ENCODE measurements around the gene FGGY. TPM values are rescaled to one million over a fixed set of nuclear protein-coding genes. Genes with fewer than 3 reads are reported as not detected.
A peak's percentile ranks its signal among the peaks of the same experiment; 100 is the strongest.

Gene FGGY
- total and polyA plus RNA-seq, 3 experiments from 2014 or later: 5.3 to 7.9 (median 6.6) TPM

- POLR2A ChIA-PET: no interaction called here
- no peak overlapping the region for H3K27ac ChIP-seq (ENCODE audit: low read depth, low read length)
Observed at GRCh38 chr1:59414406-59415133, 117.7 kb downstream of the FGGY start.

GRCh38 chr1:59415286-59415850 lies 118.5 kb downstream of the FGGY start:
- H3K27ac Mint-ChIP-seq: no peak overlapping the region
- ChIA-PET POLR2A (no interaction called here), CTCF (no interaction called here)
- DNase-seq: no peak
- no peaks in the 10 kb centered on the region for H3K27me3 Mint-ChIP-seq
- Histone ChIP-seq H3K27me3 (ENCODE audit: insufficient read depth, low read length, poor library complexity, severe bottlenecking) (no peaks in the 10 kb centered on the region), H3K36me3 (ENCODE audit: insufficient read depth, low read length) (no peaks in the 10 kb centered on the region), H3K9me3 (ENCODE audit: low read length) (no peaks in the 10 kb centered on the region), H3K4me1 (ENCODE audit: insufficient read depth, low read length) (no peaks in the 10 kb centered on the region), H3K27ac (ENCODE audit: low read depth, low read length) (no peak overlapping the region), H3K4me3 (ENCODE audit: low read length) (no peak overlapping the region)
- peaks cover 2 to 11% (median 7%) of the 10 kb centered on the region in 3 donors for H3K4me1 Mint-ChIP-seq
- H3K36me3 Mint-ChIP-seq: no peaks in the 10 kb centered on the region
- H3K4me3 Mint-ChIP-seq: no peak overlapping the region
- H3K9me3 Mint-ChIP-seq: no peaks in the 10 kb centered on the region

More at GRCh38 chr1:59414406-59415133, 117.7 kb downstream of the FGGY start:
- Histone ChIP-seq H3K36me3 (ENCODE audit: insufficient read depth, low read length) (no peaks in the 10 kb centered on the region), H3K9me3 (ENCODE audit: low read length) (no peaks in the 10 kb centered on the region), H3K4me3 (ENCODE audit: low read length) (no peak overlapping the region), H3K27me3 (ENCODE audit: insufficient read depth, low read length, poor library complexity, severe bottlenecking) (no peaks in the 10 kb centered on the region), H3K4me1 (ENCODE audit: insufficient read depth, low read length) (no peaks in the 10 kb centered on the region)
- H3K36me3 Mint-ChIP-seq: no peaks in the 10 kb centered on the region
- no peaks in the 10 kb centered on the region for H3K9me3 Mint-ChIP-seq
- H3K27me3 Mint-ChIP-seq: no peaks in the 10 kb centered on the region
- DNase-seq: no peak
- no peak overlapping the region for H3K4me3 Mint-ChIP-seq
- peaks cover 2 to 17% (median 7%) of the 10 kb centered on the region in 3 donors for H3K4me1 Mint-ChIP-seq
- CTCF ChIA-PET: no interaction called here
- no peak overlapping the region for H3K27ac Mint-ChIP-seq

DNA sequence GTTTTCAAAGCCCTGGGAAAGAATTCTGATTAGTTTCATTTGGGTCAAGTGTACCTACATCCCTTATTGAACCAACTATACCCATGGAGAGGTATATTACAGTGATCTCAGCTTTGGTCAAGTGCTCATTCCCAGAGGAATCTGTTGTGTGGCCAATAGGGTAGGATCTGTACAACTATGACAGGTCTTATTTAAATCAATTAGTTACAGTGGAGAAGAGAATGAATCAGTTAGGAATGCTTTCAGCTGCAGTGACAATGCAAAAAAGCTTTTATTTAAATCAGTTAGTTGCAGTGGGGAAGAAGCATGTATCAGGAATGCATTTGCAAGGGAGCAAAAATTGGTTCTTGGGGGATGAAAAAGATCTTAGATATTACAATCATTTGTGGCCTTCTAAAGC lies 119.0 kb downstream of the FGGY start:
- ChIA-PET CTCF (no interaction called here), POLR2A (no interaction called here)
- H3K27ac Mint-ChIP-seq: no peak overlapping the region
- Histone ChIP-seq H3K27me3 (ENCODE audit: insufficient read depth, low read length, poor library complexity, severe bottlenecking) (no peaks in the 10 kb centered on the region), H3K36me3 (ENCODE audit: insufficient read depth, low read length) (no peaks in the 10 kb centered on the region), H3K27ac (ENCODE audit: low read depth, low read length) (no peak overlapping the region), H3K4me1 (ENCODE audit: insufficient read depth, low read length) (no peaks in the 10 kb centered on the region), H3K9me3 (ENCODE audit: low read length) (no peaks in the 10 kb centered on the region), H3K4me3 (ENCODE audit: low read length) (no peak overlapping the region)
- H3K4me1 Mint-ChIP-seq: peaks cover 2 to 11% (median 7%) of the 10 kb centered on the region in 3 donors
- no peaks in the 10 kb centered on the region for H3K36me3 Mint-ChIP-seq
- no peak for DNase-seq
- H3K4me3 Mint-ChIP-seq: no peak overlapping the region
- no peaks in the 10 kb centered on the region for H3K27me3 Mint-ChIP-seq
- H3K9me3 Mint-ChIP-seq: no peaks in the 10 kb centered on the region

DNA sequence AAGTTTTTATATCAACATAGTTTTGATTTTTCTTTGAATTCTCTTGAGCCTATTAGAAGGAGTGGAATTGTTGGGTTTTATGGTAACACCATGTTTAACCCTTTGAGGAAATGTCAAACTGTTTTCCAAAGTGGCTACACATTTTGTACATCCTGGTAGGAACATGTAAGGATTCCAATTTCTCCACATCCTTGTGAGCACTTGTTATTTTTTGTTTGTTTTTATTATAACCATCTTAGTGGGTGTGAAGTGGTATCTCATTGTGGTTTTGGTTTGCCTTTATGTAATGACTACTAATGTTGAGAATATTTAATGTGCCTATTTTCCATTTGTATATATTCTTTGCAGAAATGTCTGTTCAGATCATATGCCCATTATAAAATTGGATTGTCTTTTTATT lies 120.5 kb downstream of the FGGY start:
- no peak overlapping the region for H3K27ac Mint-ChIP-seq
- no peaks in the 10 kb centered on the region for H3K36me3 Mint-ChIP-seq

DNA sequence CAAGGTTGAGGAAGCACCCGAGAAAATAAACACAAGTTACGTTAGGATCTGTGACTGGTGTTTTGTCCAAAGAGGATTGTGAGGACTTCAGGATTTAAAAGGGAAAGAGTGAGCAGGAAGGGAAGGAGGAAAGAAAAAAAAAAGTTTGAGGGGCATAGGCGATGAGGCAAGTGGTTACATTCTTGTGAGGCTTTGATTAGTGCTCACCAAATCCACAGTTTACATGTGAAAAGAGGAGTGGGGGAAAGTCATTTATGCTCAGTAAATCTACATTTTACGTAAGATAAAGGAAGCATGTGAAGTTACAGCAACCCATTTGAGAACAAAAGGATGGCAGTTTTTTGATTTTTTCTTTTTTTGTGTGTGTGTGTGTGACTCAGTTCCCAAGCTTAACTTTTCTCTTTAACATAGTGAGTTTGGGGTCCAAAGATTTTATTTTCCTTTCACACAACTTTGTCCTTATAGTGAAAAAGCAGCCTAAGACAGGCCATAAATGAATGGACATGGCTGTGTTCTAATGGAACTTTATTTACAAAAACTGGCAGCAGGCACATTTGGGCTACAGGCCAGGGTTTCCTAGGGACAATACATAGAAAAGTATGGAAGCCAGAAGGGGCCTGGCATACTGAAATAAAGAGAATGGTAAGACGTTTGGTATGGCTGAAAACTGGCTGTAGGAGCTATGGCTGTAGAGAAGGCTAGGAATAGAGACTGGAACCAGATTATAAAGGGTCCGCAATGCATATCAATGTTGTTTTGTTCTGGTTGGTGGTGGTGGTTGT lies 121.7 kb downstream of the FGGY start:
- Mint-ChIP-seq H3K27me3 (no peaks in the 10 kb centered on the region), H3K9me3 (no peaks in the 10 kb centered on the region), H3K36me3 (no peaks in the 10 kb centered on the region), H3K4me3 (no peak overlapping the region), H3K27ac (peak overlapping the region in 1 of 8 donors; percentile 47), H3K4me1 (peaks cover 2 to 11% (median 7%) of the 10 kb centered on the region in 3 donors)
- no peak overlapping the region for H3K4me3 ChIP-seq (ENCODE audit: low read length)
- no peaks in the 10 kb centered on the region for H3K4me1 ChIP-seq (ENCODE audit: insufficient read depth, low read length)
- H3K9me3 ChIP-seq (ENCODE audit: low read length): no peaks in the 10 kb centered on the region
- no peak overlapping the region for H3K27ac ChIP-seq (ENCODE audit: low read depth, low read length)
- H3K27me3 ChIP-seq (ENCODE audit: insufficient read depth, low read length, poor library complexity, severe bottlenecking): no peaks in the 10 kb centered on the region
- DNase-seq: no peak
- POLR2A ChIA-PET: no interaction called here
- CTCF ChIA-PET: no interaction called here
- no peaks in the 10 kb centered on the region for H3K36me3 ChIP-seq (ENCODE audit: insufficient read depth, low read length)

More for the DNA sequence above, 120.5 kb downstream of the FGGY start:
- DNase-seq: no peak
- Mint-ChIP-seq H3K27me3 (no peaks in the 10 kb centered on the region), H3K4me1 (peaks cover 2 to 11% (median 7%) of the 10 kb centered on the region in 3 donors), H3K4me3 (no peak overlapping the region), H3K9me3 (no peaks in the 10 kb centered on the region)
- H3K27me3 ChIP-seq (ENCODE audit: insufficient read depth, low read length, poor library complexity, severe bottlenecking): no peaks in the 10 kb centered on the region
- H3K4me1 ChIP-seq (ENCODE audit: insufficient read depth, low read length): no peaks in the 10 kb centered on the region
- ChIA-PET CTCF (no interaction called here), POLR2A (no interaction called here)
- no peaks in the 10 kb centered on the region for H3K9me3 ChIP-seq (ENCODE audit: low read length)
- H3K4me3 ChIP-seq (ENCODE audit: low read length): no peak overlapping the region
- H3K36me3 ChIP-seq (ENCODE audit: insufficient read depth, low read length): no peaks in the 10 kb centered on the region
- H3K27ac ChIP-seq (ENCODE audit: low read depth, low read length): no peak overlapping the region

GRCh38 chr1:59419361-59420140 lies 122.7 kb downstream of the FGGY start:
- no peaks in the 10 kb centered on the region for H3K27me3 ChIP-seq (ENCODE audit: insufficient read depth, low read length, poor library complexity, severe bottlenecking)
- H3K9me3 Mint-ChIP-seq: no peaks in the 10 kb centered on the region
- H3K4me3 ChIP-seq (ENCODE audit: low read length): no peak overlapping the region
- peaks cover 2 to 11% (median 7%) of the 10 kb centered on the region in 3 donors for H3K4me1 Mint-ChIP-seq
- CTCF ChIA-PET: no interaction called here
- no peaks in the 10 kb centered on the region for H3K9me3 ChIP-seq (ENCODE audit: low read length)
- no peak overlapping the region for H3K4me3 Mint-ChIP-seq
- no peaks in the 10 kb centered on the region for H3K4me1 ChIP-seq (ENCODE audit: insufficient read depth, low read length)
- H3K27me3 Mint-ChIP-seq: no peaks in the 10 kb centered on the region
- POLR2A ChIA-PET: no interaction called here
- H3K27ac ChIP-seq (ENCODE audit: low read depth, low read length): no peak overlapping the region
- no peak overlapping the region for H3K27ac Mint-ChIP-seq
- DNase-seq: no peak
- peaks cover 0 to 1% (median 0%) of the 10 kb centered on the region in 3 donors for H3K36me3 Mint-ChIP-seq
- no peaks in the 10 kb centered on the region for H3K36me3 ChIP-seq (ENCODE audit: insufficient read depth, low read length)

DNA sequence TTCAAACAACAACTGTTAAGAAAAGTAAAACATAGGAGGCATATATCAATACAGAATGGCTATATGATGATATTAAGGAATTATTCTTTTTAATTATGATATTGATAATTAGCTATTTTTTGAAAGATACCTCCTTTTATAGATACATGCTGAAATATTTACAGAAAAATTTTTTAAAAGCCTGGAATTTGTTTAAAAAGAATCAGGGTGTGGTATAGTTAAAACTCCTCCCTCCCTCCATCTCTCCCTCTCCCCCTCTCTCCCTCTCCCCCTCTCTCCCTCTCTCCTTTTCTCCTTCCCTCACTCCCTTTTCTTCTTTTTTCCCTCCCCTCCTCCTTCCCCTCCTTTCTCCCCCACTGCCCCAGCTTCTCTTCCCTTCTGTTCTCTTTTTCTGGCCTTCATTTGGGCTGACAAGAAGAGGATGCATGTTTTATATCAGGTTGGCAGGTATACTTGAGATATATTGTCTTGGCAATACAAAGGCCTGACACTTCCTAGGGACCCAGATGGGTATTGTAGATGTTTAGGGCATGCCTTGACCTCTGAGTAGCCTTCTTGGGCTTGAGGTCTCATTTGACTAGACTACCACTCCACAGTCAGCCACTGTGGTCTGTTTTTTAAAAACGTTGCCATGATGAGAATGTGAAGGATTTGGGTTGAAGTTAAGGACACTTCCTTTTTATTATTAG lies 124.5 kb downstream of the FGGY start:
- Mint-ChIP-seq H3K4me1 (peaks cover 2 to 11% (median 7%) of the 10 kb centered on the region in 3 donors), H3K27me3 (no peaks in the 10 kb centered on the region), H3K27ac (no peak overlapping the region), H3K4me3 (no peak overlapping the region), H3K36me3 (peaks cover 0 to 1% (median 0%) of the 10 kb centered on the region in 3 donors), H3K9me3 (no peaks in the 10 kb centered on the region)
- no peaks in the 10 kb centered on the region for H3K4me1 ChIP-seq (ENCODE audit: insufficient read depth, low read length)
- no peak overlapping the region for H3K27ac ChIP-seq (ENCODE audit: low read depth, low read length)
- ChIA-PET POLR2A (no interaction called here), CTCF (no interaction called here)
- H3K36me3 ChIP-seq (ENCODE audit: insufficient read depth, low read length): no peaks in the 10 kb centered on the region
- H3K9me3 ChIP-seq (ENCODE audit: low read length): no peaks in the 10 kb centered on the region
- H3K27me3 ChIP-seq (ENCODE audit: insufficient read depth, low read length, poor library complexity, severe bottlenecking): no peaks in the 10 kb centered on the region
- H3K4me3 ChIP-seq (ENCODE audit: low read length): no peak overlapping the region
- no peak for DNase-seq
